HCT116 (cell line): Measurements from ENCODE around the gene MOGAT3. TPM values are rescaled to one million over a fixed set of nuclear protein-coding genes. Genes with fewer than 3 reads are reported as not detected.

Experiments used
- ATAC-seq: fragments of 200-7000 bp; cut with Tn5 transposase; 2 replicates; pipeline ENCODE4 v1.9.1; 2020; ENCODE audit warnings: mild to moderate bottlenecking, moderate library complexity
- BruUV-seq: library from RNA; stranded (reverse); fragments of 400-500 nt; replicated peaks from 2 replicates; lab custom pipeline; 2021; lab: Mats Ljungman, UMichigan
- CTCF ChIA-PET: fragments of 300-600 bp; sonication (Branson Sonifier 250); formaldehyde crosslinking; loops from one replicate; lab custom pipeline; 2021; ENCODE audit warnings: antibody characterized with exemption; lab: Charles Lee
- POLR2A ChIA-PET: fragments of 300-600, 350-600 bp; sonication (Branson Sonifier 250); formaldehyde crosslinking; loops from one replicate; lab custom pipeline; 2021; ENCODE audit warnings: antibody characterized with exemption; lab: Charles Lee
- RAD21 ChIA-PET, 2 experiments: fragments of 300-600 bp; sonication (Branson Sonifier 250); formaldehyde crosslinking; loops; one replicate each; lab custom pipeline; 2023; ENCODE audit warnings: low total read pairs in 2 of 2; ENCODE audit not compliant: uncharacterized antibody in 2 of 2, unreplicated experiment in 2 of 2, low non-redundant PET in 1 of 2; lab: Charles Lee
- DNase-seq: peaks from one replicate; pipeline ENCODE4 v3.0.0-alpha.2; 2010; ENCODE audit warnings: low read depth, low spot score
- H2AFZ ChIP-seq: fragments of 200-600 bp; shearing (Covaris generic), sonication (generic); 2 replicates; pipeline ENCODE4 v1.6.1; 2017; ENCODE audit warnings: low read depth, mixed run types, mixed read lengths, antibody characterized with exemption, low read length; ENCODE audit not compliant: poor library complexity, severe bottlenecking
- H3K27ac ChIP-seq: 2 replicates; pipeline ENCODE4 v1.5.1; 2012; ENCODE audit warnings: low read depth, low read length
- H3K27me3 ChIP-seq: fragments of 200-600 bp; sonication (generic); 2 replicates; pipeline ENCODE4 v1.6.1; 2016; ENCODE audit warnings: mixed run types, low read length, mixed read lengths; ENCODE audit not compliant: insufficient read depth
- H3K36me3 ChIP-seq, 2 experiments: fragments of 200-500 bp in 1 of 2; fragments of 200-600 bp in 1 of 2; sonication (Bioruptor generic) in 1 of 2; sonication (generic) in 1 of 2; 2 replicates each; pipeline versions ENCODE4 v1.5.1 to v1.6.1; 2014 to 2016; ENCODE audit warnings: low read length in 2 of 2, inconsistent platforms in 1 of 2, mixed read lengths in 1 of 2, mixed run types in 1 of 2; ENCODE audit not compliant: insufficient read depth in 2 of 2, control insufficient read depth in 1 of 2
- H3K4me1 ChIP-seq, 2 experiments: fragments of 200-600 bp in 1 of 2; sonication (generic) in 1 of 2; 2 replicates each; pipeline versions ENCODE4 v1.5.1 to v1.6.1; 2012 to 2017; ENCODE audit warnings: low read length in 2 of 2, inconsistent platforms in 1 of 2, mild to moderate bottlenecking in 1 of 2, mixed read lengths in 1 of 2, mixed run types in 1 of 2, moderate library complexity in 1 of 2; ENCODE audit not compliant: insufficient read depth in 2 of 2, control insufficient read depth in 1 of 2
- H3K4me2 ChIP-seq: fragments of 200-600 bp; sonication (generic); 2 replicates; pipeline ENCODE4 v1.6.1; 2017; ENCODE audit warnings: mixed run types, low read length, mixed read lengths
- H3K4me3 ChIP-seq, 2 experiments: fragments of 200-600 bp in 1 of 2; sonication (generic) in 1 of 2; replicated peaks in 1 of 2; 2 replicates each; pipeline ENCODE4 v1.5.1; 2011 to 2016; ENCODE audit warnings: low read length in 2 of 2, control low read depth in 1 of 2, low read depth in 1 of 2, mild to moderate bottlenecking in 1 of 2, mixed read lengths in 1 of 2, mixed run types in 1 of 2
- H3K79me2 ChIP-seq: fragments of 200-600 bp; sonication (generic); 2 replicates; pipeline ENCODE4 v1.6.1; 2017; ENCODE audit warnings: mild to moderate bottlenecking, mixed run types, low read length, moderate library complexity, mixed read lengths; ENCODE audit not compliant: insufficient read depth
- H3K9ac ChIP-seq: fragments of 200-600 bp; sonication (generic); 2 replicates; pipeline ENCODE4 v1.6.1; 2016; ENCODE audit warnings: low read length, mixed read lengths
- H3K9me2 ChIP-seq: fragments of 200-600 bp; sonication (generic), shearing (Covaris generic); 2 replicates; pipeline ENCODE4 v1.6.1; 2017; ENCODE audit warnings: mixed run types, mild to moderate bottlenecking, moderate library complexity; ENCODE audit not compliant: insufficient read depth
- H3K9me3 ChIP-seq, 2 experiments: fragments of 200-500 bp in 1 of 2; fragments of 200-600 bp in 1 of 2; sonication (Bioruptor generic) in 1 of 2; sonication (generic) in 1 of 2; 2 replicates each; pipeline ENCODE4 v1.6.1; 2014 to 2017; ENCODE audit warnings: low read length in 2 of 2, mixed read lengths in 2 of 2, inconsistent platforms in 1 of 2, low read depth in 1 of 2, mild to moderate bottlenecking in 1 of 2, mixed run types in 1 of 2, moderate library complexity in 1 of 2; ENCODE audit not compliant: control insufficient read depth in 1 of 2, insufficient read depth in 1 of 2
- H4K20me1 ChIP-seq: fragments of 200-600 bp; sonication (generic), shearing (Covaris generic); 2 replicates; pipeline ENCODE4 v1.6.1; 2017; ENCODE audit warnings: mixed run types, mild to moderate bottlenecking, moderate library complexity; ENCODE audit not compliant: insufficient read depth
- ATF3 ChIP-seq: IDR thresholded peaks from 2 replicates; pipeline ENCODE4 v1.6.1; 2012
- CTCF ChIP-seq, 3 experiments: fragments of 200-600 bp in 1 of 3; sonication (generic) in 1 of 3; IDR thresholded peaks in 2 of 3; conservative IDR thresholded peaks in 1 of 3; 2 replicates each; pipeline ENCODE4 v1.5.1; 2012 to 2017; ENCODE audit warnings: low read depth in 2 of 3, low read length in 2 of 3, antibody characterized with exemption in 1 of 3, borderline replicate concordance in 1 of 3, control low read depth in 1 of 3, mild to moderate bottlenecking in 1 of 3, mixed read lengths in 1 of 3, mixed run types in 1 of 3, moderate library complexity in 1 of 3; ENCODE audit not compliant: insufficient read depth in 1 of 3
- MAX ChIP-seq: IDR thresholded peaks from 2 replicates; pipeline ENCODE4 v1.6.1; 2012
- POLR2A ChIP-seq: IDR thresholded peaks from 2 replicates; pipeline ENCODE4 v1.7.0; 2011; ENCODE audit warnings: borderline replicate concordance; ENCODE audit not compliant: insufficient read depth, insufficient read length; ENCODE audit errors: extremely low read depth
- RAD21 ChIP-seq: IDR thresholded peaks from 2 replicates; pipeline ENCODE4 v1.6.1; 2012; ENCODE audit warnings: low read depth, mild to moderate bottlenecking
- SP1 ChIP-seq: IDR thresholded peaks from 2 replicates; pipeline ENCODE4 v1.6.1; 2012; ENCODE audit warnings: low read depth
- SRF ChIP-seq: IDR thresholded peaks from 2 replicates; pipeline ENCODE4 v1.6.1; 2012; ENCODE audit warnings: low read depth
- ZNF274 ChIP-seq: fragments of 200-500 bp; sonication (Bioruptor generic); IDR thresholded peaks from 2 replicates; pipeline ENCODE4 v1.6.1; 2014; ENCODE audit warnings: mild to moderate bottlenecking, low read depth, low read length, inconsistent platforms
- intact Hi-C: fragments of 100-400 bp; cut with micrococcal nuclease; formaldehyde crosslinking; loops from 2 replicates; pipeline ENCODE4 v1.10.0; 2022
- total RNA-seq: library from RNA; stranded (reverse); gene quantifications from one replicate; pipeline ENCODE4 v1.2.1, GENCODE V29; 2021; ENCODE audit not compliant: unreplicated experiment

Gene MOGAT3
- total RNA-seq, 1 experiment from 2014 or later = not detected

- RAD21 ChIA-PET = no interaction called here
- H2AFZ ChIP-seq = no peak overlapping the region
- no peak overlapping the region for H3K27ac ChIP-seq
- H3K4me3 ChIP-seq = no peak overlapping the region
- no peaks in the 10 kb centered on the region for H3K9me3 ChIP-seq
- POLR2A ChIA-PET = no interaction called here
- no TSS peak for BruUV-seq
- no peaks in the 10 kb centered on the region for H3K36me3 ChIP-seq
- H3K27me3 ChIP-seq = no peaks in the 10 kb centered on the region
- no peak for DNase-seq
- intact Hi-C loops = no loop called here
- no peak overlapping the region for H3K4me2 ChIP-seq
- CTCF ChIA-PET = interaction anchor here (2.3 kb wide), 1 partner anchor 10 kb away, joined by 13 read pairs; no protein-coding TSS in a partner anchor
- no peaks in the 10 kb centered on the region for H3K79me2 ChIP-seq
- H3K4me1 ChIP-seq = peaks cover 0 to 8% of the 10 kb centered on the region in 2 experiments; a peak in 3 of 4 replicates
- ATAC-seq = no peak
- H4K20me1 ChIP-seq = no peaks in the 10 kb centered on the region
- TF ChIP-seq MAX (no peak), POLR2A (no peak), RAD21 (no peak), SRF (no peak), ZNF274 (no peak), ATF3 (no peak), SP1 (no peak), CTCF (IDR thresholded peaks at IDR 0.05 in 2 of 3, conservative IDR thresholded peaks at IDR 0.05 in 1 of 3; ENCODE audit: borderline replicate concordance in 1 of 3, insufficient read depth in 1 of 3, low read depth in 2 of 3, low read length in 2 of 3) (no peak)
- no peak overlapping the region for H3K9ac ChIP-seq
- no peaks in the 10 kb centered on the region for H3K9me2 ChIP-seq
Measured at GRCh38 chr7:101201695-101202602, 1.1 kb upstream of the MOGAT3 start.
